HG02973 (cell line): ENCODE results near the gene PORCN.
"Not testable (repeated sequence)": the region's sequence is repeated elsewhere in the genome, so short reads cannot be mapped to it uniquely, and the experiment has no call there.

Source experiments
- ATAC-seq: cut with Tn5 transposase; IDR thresholded peaks from one replicate; pipeline ENCODE4 v1.9.1; 2021; ENCODE audit warnings: moderate library complexity; ENCODE audit not compliant: unreplicated experiment

PORCN gene

DNA sequence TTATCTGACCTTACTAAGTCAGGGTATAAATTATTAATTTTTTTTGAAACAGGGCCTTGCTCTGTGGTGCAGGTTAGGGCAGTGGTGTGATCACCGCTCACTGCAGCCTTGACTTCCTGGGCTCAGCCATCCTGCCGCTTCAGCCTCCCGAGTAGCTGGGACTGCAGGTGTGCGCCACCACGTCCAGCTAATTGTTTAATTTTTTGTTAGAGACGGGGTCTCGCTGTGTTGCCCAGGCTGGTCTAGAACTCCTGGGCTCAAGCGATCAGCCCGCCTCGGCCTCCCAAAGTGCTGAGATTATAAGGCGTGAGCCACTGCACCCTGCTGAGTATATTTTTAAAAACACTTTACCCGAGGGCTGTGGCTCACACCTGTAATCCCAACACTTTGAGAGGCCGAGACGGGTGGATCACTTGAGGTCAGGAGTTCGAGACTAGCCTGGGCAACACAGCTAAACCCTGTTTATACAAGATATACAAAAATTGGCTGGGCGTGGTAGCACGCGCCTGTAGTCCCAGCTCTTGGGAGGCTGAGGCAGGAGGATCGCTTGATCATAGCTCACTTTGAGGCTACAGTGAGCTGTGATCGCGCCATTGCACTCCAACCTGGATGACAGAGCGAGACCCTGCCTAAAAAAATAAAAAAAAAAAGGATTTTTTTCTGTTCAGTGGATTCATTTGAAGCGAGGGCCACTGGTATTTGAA is 30.0 kb downstream of the PORCN start:
- no peak for ATAC-seq

DNA sequence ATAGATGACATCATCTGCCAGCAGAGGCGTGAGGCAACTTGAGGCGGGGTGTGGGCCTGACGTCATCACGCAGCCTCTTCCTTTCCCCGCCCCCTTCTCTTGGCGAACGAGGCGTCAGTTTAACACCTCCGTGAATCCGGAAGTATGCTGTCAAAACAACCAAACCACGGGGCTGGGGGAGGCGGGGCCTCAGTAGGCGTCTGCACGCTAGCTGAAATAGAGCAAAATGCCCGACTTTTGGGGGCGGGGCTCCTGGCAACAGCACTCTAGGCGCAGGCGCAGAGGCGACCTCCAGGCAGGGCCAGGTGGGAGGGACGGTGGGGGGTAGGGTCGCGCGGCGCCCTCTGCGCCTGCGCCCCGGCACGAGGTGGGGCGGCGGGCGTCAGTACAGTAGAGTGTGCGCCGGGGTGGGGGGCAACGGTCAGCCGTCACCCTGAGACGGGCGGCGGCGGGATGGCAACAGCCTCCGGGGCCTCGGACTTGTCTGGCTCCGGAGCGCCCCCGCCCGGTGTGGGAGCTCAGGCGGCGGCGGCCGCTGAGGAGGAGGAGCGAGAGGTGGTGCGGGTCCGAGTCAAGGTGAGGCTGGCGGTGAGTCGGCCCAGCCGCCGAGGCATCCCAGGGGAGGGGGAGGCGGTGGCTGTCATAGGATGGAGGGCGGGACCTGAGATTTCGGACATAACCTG is 30.7 kb downstream of the PORCN start, which contains the start of gene TBC1D25:
TBC1D25 (plus strand) TSS at position 370 of the 683 bp plus-strand sequence; CDS start at position 454, 84 bp downstream.
- peak; percentile 73 for ATAC-seq

DNA sequence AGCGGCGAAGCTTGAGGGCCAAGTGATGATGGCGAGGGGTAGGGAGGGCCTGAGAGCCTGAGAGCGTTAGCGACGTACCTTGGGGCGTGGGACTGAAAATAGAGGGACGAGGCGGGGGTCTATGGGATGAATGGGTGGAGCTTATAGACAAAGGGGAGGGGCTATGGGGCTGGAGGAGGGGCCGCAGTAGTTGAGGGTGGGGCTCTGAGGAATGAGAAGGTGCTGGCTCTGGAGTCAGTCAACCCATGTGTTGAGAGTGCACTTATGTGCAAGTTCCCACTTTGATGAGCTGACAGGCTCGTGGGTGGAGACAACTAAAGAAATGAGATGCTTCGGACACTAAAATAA is 31.2 kb downstream of the PORCN start:
- ATAC-seq: peak; percentile 39

DNA sequence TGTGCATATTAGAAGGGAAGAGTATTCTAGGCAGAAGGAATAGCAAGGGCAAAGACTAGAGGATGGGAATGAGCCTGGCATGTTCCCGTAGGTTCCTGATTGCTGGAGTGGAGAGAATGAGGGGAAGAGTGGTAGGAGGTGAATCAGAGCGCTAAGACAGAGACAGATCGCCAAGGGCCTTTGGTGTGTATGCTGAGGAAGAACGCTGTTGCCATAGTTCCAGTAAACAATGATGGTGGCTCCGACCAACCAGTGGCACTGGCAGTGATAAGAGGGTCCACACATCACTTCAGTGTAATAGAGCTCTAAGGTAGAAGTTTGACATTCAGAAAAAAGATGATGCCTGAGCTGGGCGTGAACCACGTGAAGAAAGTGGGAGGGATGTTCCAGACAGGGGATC is 31.7 kb downstream of the PORCN start:
- no peak for ATAC-seq

DNA sequence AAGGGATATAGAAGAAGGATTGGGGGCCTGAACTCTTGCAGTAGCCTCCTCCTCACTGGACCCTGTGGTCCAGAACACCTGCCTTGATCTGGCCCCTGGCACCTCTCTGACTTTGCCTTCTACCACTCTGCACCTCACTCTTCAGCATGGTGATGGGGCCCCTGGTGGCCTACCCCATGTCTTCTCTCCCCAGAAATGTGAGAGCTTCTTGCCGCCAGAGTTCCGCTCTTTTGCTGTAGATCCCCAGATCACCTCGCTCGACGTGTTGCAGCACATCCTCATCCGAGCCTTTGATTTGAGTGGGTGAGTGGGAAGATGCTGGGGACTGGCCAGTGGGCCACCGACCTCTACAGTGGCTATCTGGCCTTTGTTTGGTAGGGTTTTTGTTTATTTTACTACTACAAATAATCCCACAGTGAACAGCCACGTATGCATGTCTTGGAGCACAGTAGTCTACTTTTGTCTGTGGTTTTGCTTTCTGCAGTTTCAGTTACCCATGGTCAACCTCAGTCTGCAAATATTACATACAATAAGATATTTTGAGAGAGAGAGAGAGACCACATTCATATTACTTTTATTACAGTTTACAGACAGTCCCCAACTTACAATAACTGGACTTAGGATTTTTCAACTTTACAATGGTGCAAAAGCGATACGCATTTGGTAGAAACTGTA is 32.5 kb downstream of the PORCN start:
- no peak for ATAC-seq

DNA sequence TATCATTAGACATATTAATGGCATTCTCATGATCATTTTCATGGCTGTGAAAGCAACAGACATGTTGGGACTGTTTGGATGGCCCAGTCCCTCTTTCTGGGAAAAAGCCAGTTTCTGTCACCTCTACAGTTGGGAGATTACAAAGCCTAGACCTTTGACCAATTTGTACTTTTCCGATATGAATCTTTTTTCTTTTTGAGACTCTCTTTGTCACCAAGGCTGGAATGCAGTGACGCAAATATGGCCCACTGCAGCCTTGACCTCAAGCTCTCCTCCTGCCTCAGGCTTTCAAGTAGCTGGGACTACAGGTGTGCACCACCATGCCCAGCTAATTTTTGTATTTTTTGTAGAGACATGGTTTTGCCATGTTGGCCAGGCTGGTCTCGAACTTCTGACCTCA is 40.1 kb downstream of the PORCN start:
- no peak for ATAC-seq

DNA sequence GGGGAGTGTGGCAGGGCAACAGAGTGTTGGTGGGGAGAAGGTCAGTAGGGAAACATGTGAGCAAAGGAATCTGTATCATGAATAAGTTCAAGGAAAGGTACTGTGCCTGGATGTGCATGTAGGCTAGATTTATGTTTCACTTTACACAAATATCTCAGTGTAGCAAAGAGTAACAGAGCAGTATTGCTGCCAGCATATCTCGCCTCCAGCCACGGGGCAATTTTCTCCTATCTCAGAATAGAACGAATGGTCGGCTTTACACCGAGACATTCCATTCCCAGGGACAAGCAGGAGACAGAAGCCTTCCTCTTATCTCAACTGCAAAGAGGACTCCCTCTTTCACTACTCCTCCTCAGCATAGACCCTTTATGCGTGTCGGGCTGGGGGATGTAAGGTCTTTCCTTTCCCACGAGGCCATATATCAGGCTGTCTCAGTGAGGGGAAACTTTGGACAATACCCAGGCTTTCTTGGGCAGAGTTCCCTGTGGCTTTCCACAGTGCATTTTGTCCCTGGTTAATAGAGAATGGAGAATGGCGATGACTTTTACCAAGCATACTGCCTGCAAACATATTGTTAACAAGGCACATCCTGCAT is 47.0 kb downstream of the PORCN start:
- not testable (repeated sequence) for ATAC-seq

DNA sequence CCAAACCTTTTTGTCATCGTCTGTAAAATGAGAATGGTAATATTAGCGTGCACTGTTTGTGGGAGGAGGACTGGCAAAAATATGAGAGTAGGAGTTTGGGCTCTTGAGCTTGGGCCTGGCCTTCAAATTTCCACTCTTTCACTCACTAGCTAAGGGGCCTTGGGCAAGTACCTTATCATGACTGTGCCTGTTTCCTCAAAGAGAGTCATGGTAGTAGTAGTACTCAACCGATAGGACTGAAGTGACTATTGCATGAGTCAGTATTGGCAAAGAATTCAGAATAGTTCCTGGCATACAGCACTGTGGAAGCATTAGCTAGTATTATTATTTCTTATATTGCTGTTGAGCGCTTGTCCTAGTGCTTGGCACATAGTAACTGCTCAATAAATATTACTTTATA is 49.5 kb downstream of the PORCN start:
- ATAC-seq: no peak

DNA sequence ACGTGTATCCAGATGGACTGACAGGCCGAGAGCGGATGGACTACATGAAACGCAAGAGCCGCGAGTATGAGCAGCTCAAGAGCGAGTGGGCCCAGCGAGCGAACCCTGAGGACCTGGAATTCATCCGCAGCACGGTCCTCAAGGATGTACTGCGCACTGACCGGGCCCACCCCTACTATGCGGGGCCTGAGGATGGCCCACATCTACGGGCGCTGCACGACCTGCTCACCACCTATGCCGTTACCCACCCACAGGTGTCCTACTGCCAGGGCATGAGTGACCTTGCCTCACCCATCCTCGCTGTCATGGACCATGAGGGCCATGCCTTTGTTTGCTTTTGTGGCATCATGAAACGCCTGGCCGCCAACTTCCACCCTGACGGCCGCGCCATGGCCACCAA is 50.8 kb downstream of the PORCN start:
- ATAC-seq: no peak

DNA sequence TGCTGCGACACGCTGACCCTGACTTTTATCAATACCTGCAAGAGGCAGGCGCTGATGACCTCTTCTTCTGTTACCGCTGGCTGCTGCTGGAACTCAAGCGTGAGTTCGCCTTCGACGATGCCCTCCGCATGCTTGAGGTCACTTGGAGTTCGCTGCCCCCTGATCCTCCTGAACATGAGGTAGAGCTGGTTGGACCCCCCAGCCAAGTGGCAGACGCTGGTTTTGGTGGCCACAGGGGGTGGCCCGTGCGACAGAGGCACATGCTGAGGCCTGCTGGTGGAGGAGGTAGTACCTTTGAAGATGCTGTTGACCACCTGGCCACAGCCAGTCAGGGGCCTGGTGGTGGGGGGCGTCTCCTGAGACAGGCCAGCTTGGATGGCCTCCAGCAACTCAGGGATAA is 51.3 kb downstream of the PORCN start:
- no peak for ATAC-seq

DNA sequence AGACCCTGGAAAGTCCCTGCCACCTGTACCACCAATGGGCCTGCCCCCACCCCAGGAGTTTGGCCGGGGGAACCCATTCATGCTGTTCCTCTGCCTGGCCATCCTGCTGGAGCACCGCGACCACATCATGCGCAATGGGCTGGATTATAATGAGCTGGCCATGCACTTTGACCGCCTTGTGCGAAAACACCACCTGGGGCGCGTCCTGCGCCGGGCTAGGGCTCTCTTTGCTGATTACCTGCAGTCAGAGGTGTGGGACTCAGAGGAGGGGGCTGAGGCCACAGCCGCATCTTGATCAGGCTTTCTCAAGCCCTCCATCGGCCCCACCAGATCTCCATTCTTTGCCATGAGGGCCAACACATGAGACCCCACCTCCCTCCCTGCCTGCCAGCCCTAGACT is 51.9 kb downstream of the PORCN start:
- no peak for ATAC-seq

DNA sequence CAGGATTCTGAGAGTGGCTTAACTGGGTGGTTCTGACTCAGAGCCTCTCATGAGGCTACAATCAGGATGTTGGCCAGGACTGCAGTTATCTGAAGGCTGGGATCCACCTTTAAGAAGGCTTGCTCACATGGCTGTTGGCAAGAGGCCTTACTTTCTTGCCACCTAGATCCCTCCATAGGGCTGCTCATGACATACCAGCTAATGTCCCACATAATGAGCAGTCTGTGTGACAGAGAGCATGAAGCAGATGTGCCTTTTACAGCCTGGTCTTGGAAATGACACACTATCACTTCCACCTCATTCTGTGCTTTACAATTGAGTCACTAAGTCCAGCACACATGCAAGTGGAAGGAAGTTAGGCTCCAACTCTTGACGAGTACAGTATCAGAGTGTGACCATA is 61.2 kb downstream of the PORCN start:
- ATAC-seq: peak; percentile 50
